ENCODE measurements around the gene DNAH3.

- TF ChIP-seq CTCF (IDR thresholded peaks at IDR 0.05), result no peak
- TF ChIP-seq POLR2A (IDR thresholded peaks at IDR 0.05), result no peak
- TF ChIP-seq POLR2AphosphoS5 (IDR thresholded peaks at IDR 0.05), result no peak
- TF ChIP-seq EP300 (IDR thresholded peaks at IDR 0.05), result no peak
Measured at GRCh38 chr16:20952139-20952920, 198.3 kb downstream of the DNAH3 start.
